Activated CD8-positive, alpha-beta T cell treated with anti-CD3 and anti-CD28 coated beads for 36 hours (primary cell): ENCODE measurements around the gene SLC9A2. TPM values are rescaled to one million over a fixed set of nuclear protein-coding genes. Genes with fewer than 3 reads are reported as not detected.

Source experiments
- ATAC-seq: fragments of 200-7000 bp; cut with Tn5 transposase; one replicate; pipeline ENCODE4 v1.10.0; 2021; ENCODE audit warnings: mild to moderate bottlenecking, moderate library complexity
- CTCF ChIA-PET: fragments of 350-600 bp; sonication (Branson Sonifier 250); formaldehyde crosslinking; loops from one replicate; lab custom pipeline; 2021; ENCODE audit warnings: antibody characterized with exemption; lab: Charles Lee
- POLR2A ChIA-PET: fragments of 350-600 bp; sonication (Branson Sonifier 250); formaldehyde crosslinking; loops from one replicate; lab custom pipeline; 2021; ENCODE audit warnings: antibody characterized with exemption; lab: Charles Lee
- DNase-seq: peaks from one replicate; pipeline ENCODE4 v3.0.0-alpha.2; 2020
- H3K27ac Mint-ChIP-seq: one replicate; pipeline ENCODE4 v1.8.0; 2021; ENCODE audit warnings: mild to moderate bottlenecking, mixed read lengths
- H3K27me3 Mint-ChIP-seq: one replicate; pipeline ENCODE4 v1.8.0; 2021; ENCODE audit warnings: mixed read lengths
- H3K36me3 Mint-ChIP-seq: one replicate; pipeline ENCODE4 v1.8.0; 2021; ENCODE audit warnings: low read depth, mixed read lengths
- H3K4me1 Mint-ChIP-seq: one replicate; pipeline ENCODE4 v1.8.0; 2021; ENCODE audit warnings: low read depth, mixed read lengths
- H3K4me3 Mint-ChIP-seq: one replicate; pipeline ENCODE4 v1.8.0; 2021; ENCODE audit warnings: mild to moderate bottlenecking, moderate library complexity, mixed read lengths
- H3K9me3 Mint-ChIP-seq: one replicate; pipeline ENCODE4 v1.8.0; 2021; ENCODE audit warnings: mixed read lengths
- CTCF ChIP-seq: fragments of 200-600 bp; IDR thresholded peaks from one replicate; pipeline ENCODE4 v1.8.0; 2022; ENCODE audit warnings: antibody characterized with exemption, mild to moderate bottlenecking
- intact Hi-C: fragments of 100-400 bp; cut with micrococcal nuclease; formaldehyde crosslinking; loops from one replicate; pipeline ENCODE4 v1.10.0; 2022
- total RNA-seq, 2 experiments: library from RNA; stranded (reverse); gene quantifications; one replicate each; pipeline ENCODE4 v1.2.3, GENCODE V29; 2021

SLC9A2 gene
- total RNA-seq, 2 experiments from 2014 or later: 0.05 to 0.18 TPM

- TF ChIP-seq CTCF: no peak
- intact Hi-C loops: no loop called here
- no peak overlapping the region for H3K27ac Mint-ChIP-seq
- H3K4me1 Mint-ChIP-seq: no peaks in the 10 kb centered on the region
- H3K27me3 Mint-ChIP-seq: peaks cover 12% of the 10 kb centered on the region
- POLR2A ChIA-PET: no interaction called here
- H3K9me3 Mint-ChIP-seq: no peaks in the 10 kb centered on the region
- CTCF ChIA-PET: no interaction called here
- ATAC-seq: no peak
- DNase-seq: no peak
- no peaks in the 10 kb centered on the region for H3K36me3 Mint-ChIP-seq
- H3K4me3 Mint-ChIP-seq: no peak overlapping the region
Measured at GRCh38 chr2:102639429-102639828, 20.1 kb downstream of the SLC9A2 start.

- ATAC-seq (no peak), DNase-seq (no peak)
- no peak overlapping the region for H3K27ac Mint-ChIP-seq
- peaks cover 8% of the 10 kb centered on the region for H3K27me3 Mint-ChIP-seq
- ChIA-PET POLR2A (interaction anchor here (1.1 kb wide), 1 partner anchor 21 kb away, joined by 3 read pairs; no protein-coding TSS in a partner anchor), CTCF (interaction anchor here (1.3 kb wide), 1 partner anchor 36 kb away, joined by 3 read pairs; no protein-coding TSS in a partner anchor)
- intact Hi-C loops: no loop called here
- no peak overlapping the region for H3K4me3 Mint-ChIP-seq
- H3K9me3 Mint-ChIP-seq: no peaks in the 10 kb centered on the region
- H3K4me1 Mint-ChIP-seq: no peaks in the 10 kb centered on the region
- TF ChIP-seq CTCF: no peak
- no peaks in the 10 kb centered on the region for H3K36me3 Mint-ChIP-seq
Measured at GRCh38 chr2:102652126-102652525, 32.8 kb downstream of the SLC9A2 start.

GRCh38 chr2:102657770-102658169 is 38.4 kb downstream of the SLC9A2 start:
- H3K27ac Mint-ChIP-seq: peak overlapping the region; percentile 73
- ChIA-PET CTCF (no interaction called here), POLR2A (no interaction called here)
- no peaks in the 10 kb centered on the region for H3K9me3 Mint-ChIP-seq
- ATAC-seq: peak; percentile 98
- no peaks in the 10 kb centered on the region for H3K36me3 Mint-ChIP-seq
- intact Hi-C loops: no loop called here
- peaks cover 19% of the 10 kb centered on the region for H3K4me1 Mint-ChIP-seq
- TF ChIP-seq CTCF: no peak
- peak; percentile 65 for DNase-seq
- H3K4me3 Mint-ChIP-seq: no peak overlapping the region
- peaks cover 2% of the 10 kb centered on the region for H3K27me3 Mint-ChIP-seq

GRCh38 chr2:102660070-102660469 is 40.7 kb downstream of the SLC9A2 start:
- CTCF ChIA-PET: no interaction called here
- TF ChIP-seq CTCF: no peak

GRCh38 chr2:102660574-102660973 is 41.2 kb downstream of the SLC9A2 start:
- Mint-ChIP-seq H3K27me3 (no peaks in the 10 kb centered on the region), H3K9me3 (no peaks in the 10 kb centered on the region), H3K36me3 (peaks cover 1% of the 10 kb centered on the region), H3K27ac (no peak overlapping the region), H3K4me3 (no peak overlapping the region), H3K4me1 (peaks cover 36% of the 10 kb centered on the region)
- POLR2A ChIA-PET: interaction anchor here (1.3 kb wide), 1 partner anchor 15 kb away, joined by 3 read pairs; no protein-coding TSS in a partner anchor
- CTCF ChIA-PET: no interaction called here
- ATAC-seq: no peak
- intact Hi-C loops: no loop called here
- DNase-seq: no peak
- TF ChIP-seq CTCF: no peak

More at GRCh38 chr2:102660070-102660469, 40.7 kb downstream of the SLC9A2 start:
- POLR2A ChIA-PET: interaction anchor here (1.3 kb wide), 1 partner anchor 16 kb away, joined by 3 read pairs; no protein-coding TSS in a partner anchor
- ATAC-seq (no peak), DNase-seq (no peak)
- intact Hi-C loops: no loop called here
- Mint-ChIP-seq H3K4me1 (peaks cover 35% of the 10 kb centered on the region), H3K27me3 (no peaks in the 10 kb centered on the region), H3K4me3 (no peak overlapping the region), H3K9me3 (no peaks in the 10 kb centered on the region), H3K27ac (no peak overlapping the region), H3K36me3 (peaks cover 1% of the 10 kb centered on the region)
